Neural progenitor cell (in vitro differentiated cells): Measurements from ENCODE around the gene SMPD2. TPM values are rescaled to one million over a fixed set of nuclear protein-coding genes. Genes with fewer than 3 reads are reported as not detected.
A peak's percentile ranks its signal among the peaks of the same experiment; 100 is the strongest.

ENCODE experiments used
- DNase-seq: peaks from one replicate; pipeline ENCODE4 v3.0.0-alpha.2; 2016; ENCODE audit warnings: low spot score
- H2AFZ ChIP-seq: fragments of 200-600 bp; sonication (generic); replicated peaks from 2 replicates; pipeline ENCODE4 v1.6.1; 2016; ENCODE audit warnings: antibody characterized with exemption
- H3F3A ChIP-seq: fragments of 200-600 bp; sonication (generic); 2 replicates; pipeline ENCODE4 v1.6.1; 2016; ENCODE audit warnings: antibody characterized with exemption, low read depth
- H3K27ac ChIP-seq: fragments of 200-600 bp; sonication (generic); 2 replicates; pipeline ENCODE4 v1.5.1; 2016; ENCODE audit warnings: mild to moderate bottlenecking
- H3K27me3 ChIP-seq: fragments of 200-600 bp; sonication (generic); 2 replicates; pipeline ENCODE4 v1.6.1; 2016; ENCODE audit warnings: mild to moderate bottlenecking, moderate library complexity
- H3K36me3 ChIP-seq: fragments of 200-600 bp; sonication (generic); 2 replicates; pipeline ENCODE4 v1.5.1; 2016
- H3K4me1 ChIP-seq: fragments of 200-600 bp; sonication (generic); 2 replicates; pipeline ENCODE4 v1.6.1; 2016; ENCODE audit warnings: mixed run types
- H3K4me2 ChIP-seq: fragments of 200-600 bp; sonication (generic); 2 replicates; pipeline ENCODE4 v1.6.1; 2016
- H3K4me3 ChIP-seq: fragments of 200-600 bp; sonication (generic); 2 replicates; pipeline ENCODE4 v1.5.1; 2016
- H3K79me2 ChIP-seq: fragments of 200-600 bp; sonication (generic); 2 replicates; pipeline ENCODE4 v1.6.1; 2016; ENCODE audit warnings: low read depth
- H3K9ac ChIP-seq: fragments of 200-600 bp; sonication (generic); 2 replicates; pipeline ENCODE4 v1.6.1; 2016
- H3K9me3 ChIP-seq: fragments of 200-600 bp; sonication (generic); 2 replicates; pipeline ENCODE4 v1.5.1; 2016; ENCODE audit warnings: low read depth
- H4K20me1 ChIP-seq: fragments of 200-600 bp; sonication (generic); 2 replicates; pipeline ENCODE4 v1.6.1; 2016; ENCODE audit warnings: low read depth
- H3K27ac Mint-ChIP-seq: 3 replicates; pipeline ENCODE4 v1.8.0; 2021; ENCODE audit warnings: mixed read lengths
- H3K27me3 Mint-ChIP-seq: 2 replicates; pipeline ENCODE4 v1.8.0; 2022; ENCODE audit warnings: low read depth, mild to moderate bottlenecking, inconsistent platforms, moderate library complexity, mixed read lengths; ENCODE audit not compliant: insufficient read depth
- H3K36me3 Mint-ChIP-seq: 3 replicates; pipeline ENCODE4 v1.8.0; 2021; ENCODE audit warnings: mixed read lengths
- H3K4me1 Mint-ChIP-seq: 3 replicates; pipeline ENCODE4 v1.8.0; 2021; ENCODE audit warnings: mixed read lengths
- H3K4me3 Mint-ChIP-seq: 3 replicates; pipeline ENCODE4 v1.8.0; 2021; ENCODE audit warnings: mild to moderate bottlenecking, moderate library complexity, mixed read lengths
- H3K9me3 Mint-ChIP-seq: 3 replicates; pipeline ENCODE4 v1.8.0; 2020; ENCODE audit warnings: mixed read lengths
- EZH2 ChIP-seq: fragments of 200-600 bp; sonication (generic); IDR thresholded peaks from 2 replicates; pipeline ENCODE4 v1.6.1; 2017; ENCODE audit warnings: antibody characterized with exemption, mild to moderate bottlenecking, moderate library complexity
- EZH2phosphoT487 ChIP-seq: fragments of 200-600 bp; sonication (generic); IDR thresholded peaks from 2 replicates; pipeline ENCODE4 v1.6.1; 2017; ENCODE audit warnings: antibody characterized with exemption
- total RNA-seq: library from RNA; depleted of rRNA; stranded (reverse); fragments of >200 nt; gene quantifications from 2 replicates; pipeline ENCODE4 v1.2.3, GENCODE V29; 2015; ENCODE audit warnings: low replicate concordance
- TF ChIP-seq, protein P1 (sequence below): fragments of 200-600 bp; sonication (generic); IDR thresholded peaks from 2 replicates; pipeline ENCODE4 v1.5.1; 2017; ENCODE audit warnings: antibody characterized with exemption, mild to moderate bottlenecking

Gene SMPD2, protein sequence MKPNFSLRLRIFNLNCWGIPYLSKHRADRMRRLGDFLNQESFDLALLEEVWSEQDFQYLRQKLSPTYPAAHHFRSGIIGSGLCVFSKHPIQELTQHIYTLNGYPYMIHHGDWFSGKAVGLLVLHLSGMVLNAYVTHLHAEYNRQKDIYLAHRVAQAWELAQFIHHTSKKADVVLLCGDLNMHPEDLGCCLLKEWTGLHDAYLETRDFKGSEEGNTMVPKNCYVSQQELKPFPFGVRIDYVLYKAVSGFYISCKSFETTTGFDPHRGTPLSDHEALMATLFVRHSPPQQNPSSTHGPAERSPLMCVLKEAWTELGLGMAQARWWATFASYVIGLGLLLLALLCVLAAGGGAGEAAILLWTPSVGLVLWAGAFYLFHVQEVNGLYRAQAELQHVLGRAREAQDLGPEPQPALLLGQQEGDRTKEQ
- total RNA-seq = 10.3 and 11.5 TPM in 2 replicates

- Histone ChIP-seq H2AFZ (peak within 1 kb of the TSS; percentile 98), H3K27ac (peak within 1 kb of the TSS; percentile 66), H4K20me1 (no peaks in the 10 kb centered on the region), H3K9me3 (no peaks in the 10 kb centered on the region), H3K4me1 (peaks cover 7% of the 10 kb centered on the region), H3K9ac (peak within 1 kb of the TSS; percentile 51), H3K4me2 (peak within 1 kb of the TSS; percentile 89), H3K4me3 (peak within 1 kb of the TSS; percentile 98), H3F3A (peaks cover 16% of the 10 kb centered on the region), H3K79me2 (no peaks in the 10 kb centered on the region), H3K27me3 (peaks cover 11% of the 10 kb centered on the region), H3K36me3 (no peaks in the 10 kb centered on the region)
- Mint-ChIP-seq H3K36me3 (peaks cover 19% of the 10 kb centered on the region), H3K4me3 (peak within 1 kb of the TSS; percentile 94), H3K9me3 (no peaks in the 10 kb centered on the region), H3K27me3 (peaks cover 5% of the 10 kb centered on the region), H3K27ac (peak within 1 kb of the TSS; percentile 94), H3K4me1 (peaks cover 16% of the 10 kb centered on the region)
- DNase-seq = peak; percentile 97
- TF ChIP-seq, protein P1, sequence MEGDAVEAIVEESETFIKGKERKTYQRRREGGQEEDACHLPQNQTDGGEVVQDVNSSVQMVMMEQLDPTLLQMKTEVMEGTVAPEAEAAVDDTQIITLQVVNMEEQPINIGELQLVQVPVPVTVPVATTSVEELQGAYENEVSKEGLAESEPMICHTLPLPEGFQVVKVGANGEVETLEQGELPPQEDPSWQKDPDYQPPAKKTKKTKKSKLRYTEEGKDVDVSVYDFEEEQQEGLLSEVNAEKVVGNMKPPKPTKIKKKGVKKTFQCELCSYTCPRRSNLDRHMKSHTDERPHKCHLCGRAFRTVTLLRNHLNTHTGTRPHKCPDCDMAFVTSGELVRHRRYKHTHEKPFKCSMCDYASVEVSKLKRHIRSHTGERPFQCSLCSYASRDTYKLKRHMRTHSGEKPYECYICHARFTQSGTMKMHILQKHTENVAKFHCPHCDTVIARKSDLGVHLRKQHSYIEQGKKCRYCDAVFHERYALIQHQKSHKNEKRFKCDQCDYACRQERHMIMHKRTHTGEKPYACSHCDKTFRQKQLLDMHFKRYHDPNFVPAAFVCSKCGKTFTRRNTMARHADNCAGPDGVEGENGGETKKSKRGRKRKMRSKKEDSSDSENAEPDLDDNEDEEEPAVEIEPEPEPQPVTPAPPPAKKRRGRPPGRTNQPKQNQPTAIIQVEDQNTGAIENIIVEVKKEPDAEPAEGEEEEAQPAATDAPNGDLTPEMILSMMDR = peak; percentile 47
- TF ChIP-seq EZH2 (peak; percentile 44), EZH2phosphoT487 (no peak)
These were observed at the start of gene SMPD2, which contains the start of gene PPIL6 for GRCh38 chr6:109440331-109441068. SMPD2 (plus strand) TSS chr6:109440724; CDS start chr6:109441122, 398 bp downstream. PPIL6 (minus strand) TSS chr6:109440628; CDS start chr6:109440590, 38 bp downstream.

GRCh38 chr6:109393157-109393885, 47.2 kb upstream of the SMPD2 start:
- DNase-seq = no peak
- Histone ChIP-seq H2AFZ (no peak overlapping the region), H4K20me1 (no peaks in the 10 kb centered on the region), H3K4me3 (no peak overlapping the region), H3K79me2 (no peaks in the 10 kb centered on the region), H3K4me1 (no peaks in the 10 kb centered on the region), H3K9me3 (no peaks in the 10 kb centered on the region), H3F3A (no peaks in the 10 kb centered on the region), H3K27me3 (no peaks in the 10 kb centered on the region), H3K9ac (no peak overlapping the region), H3K36me3 (no peaks in the 10 kb centered on the region), H3K27ac (no peak overlapping the region), H3K4me2 (no peak overlapping the region)
- Mint-ChIP-seq H3K4me1 (no peaks in the 10 kb centered on the region), H3K4me3 (no peak overlapping the region), H3K27me3 (peaks cover 3% of the 10 kb centered on the region), H3K27ac (peak overlapping the region; percentile 15), H3K9me3 (no peaks in the 10 kb centered on the region), H3K36me3 (peaks cover 1% of the 10 kb centered on the region)
- TF ChIP-seq EZH2phosphoT487 (no peak), EZH2 (no peak)
- TF ChIP-seq, protein P1 = no peak

GRCh38 chr6:109393886-109394281, 46.6 kb upstream of the SMPD2 start:
- no peak overlapping the region for H3K4me3 Mint-ChIP-seq
- Histone ChIP-seq H3K27me3 (no peaks in the 10 kb centered on the region), H3K4me1 (no peaks in the 10 kb centered on the region), H3K9me3 (no peaks in the 10 kb centered on the region), H3K27ac (no peak overlapping the region), H3K4me3 (no peak overlapping the region), H3K79me2 (no peaks in the 10 kb centered on the region), H3K4me2 (no peak overlapping the region), H2AFZ (no peak overlapping the region), H4K20me1 (no peaks in the 10 kb centered on the region), H3K9ac (no peak overlapping the region), H3K36me3 (no peaks in the 10 kb centered on the region), H3F3A (no peaks in the 10 kb centered on the region)
- peak overlapping the region; percentile 15 for H3K27ac Mint-ChIP-seq
- no peaks in the 10 kb centered on the region for H3K9me3 Mint-ChIP-seq
- no peaks in the 10 kb centered on the region for H3K4me1 Mint-ChIP-seq
- no peak for TF ChIP-seq EZH2phosphoT487
- TF ChIP-seq, protein P1 = no peak
- no peak for TF ChIP-seq EZH2
- peaks cover 1% of the 10 kb centered on the region for H3K36me3 Mint-ChIP-seq
- peaks cover 3% of the 10 kb centered on the region for H3K27me3 Mint-ChIP-seq
- no peak for DNase-seq
